Stomach (tissue), 4 donors: Measurements from ENCODE around the gene CXCL10.

Experiments used
- EP300 ChIP-seq: sonication (generic); formaldehyde crosslinking; IDR thresholded peaks from one replicate; pipeline ENCODE4 v1.6.1; 2017; ENCODE audit warnings: antibody characterized with exemption
- POLR2A ChIP-seq, 4 donors: fragments of 450-650 bp; IDR thresholded peaks; one replicate each; pipeline ENCODE4 v1.6.1; 2016; ENCODE audit warnings: antibody characterized with exemption in 4 of 4, control low read depth in 2 of 4, mild to moderate bottlenecking in 1 of 4, moderate library complexity in 1 of 4
- TF ChIP-seq, protein P1 (sequence below), 7 experiments: fragments of 450-650 bp in 4 of 7; fragments of 200-600 bp in 3 of 7; sonication (generic) in 3 of 7; IDR thresholded peaks; one replicate each; pipeline ENCODE4 v1.5.1; 2016 to 2019; ENCODE audit warnings: antibody characterized with exemption in 7 of 7, control low read depth in 2 of 7, mild to moderate bottlenecking in 1 of 7

DNA sequence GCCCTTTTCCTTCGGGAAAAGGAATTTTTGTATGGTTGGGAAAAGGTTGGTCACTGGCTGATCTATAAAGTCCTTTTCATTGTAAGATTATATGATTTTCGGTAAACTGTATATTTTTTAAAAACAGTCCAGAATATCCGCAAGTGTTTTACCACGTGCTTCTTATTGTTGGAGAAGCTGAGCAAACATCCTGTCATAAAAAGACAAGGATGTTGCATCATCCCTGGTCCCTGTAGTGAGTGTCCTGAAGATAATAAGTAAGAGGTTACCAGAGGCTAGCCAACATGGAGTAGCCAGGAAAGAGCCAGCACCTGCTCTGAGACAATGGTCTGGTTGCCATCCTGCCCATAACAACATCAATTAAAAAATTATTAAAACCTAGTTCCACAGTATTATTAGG lies 21.1 kb downstream of the CXCL10 start:
- TF ChIP-seq, protein P1, sequence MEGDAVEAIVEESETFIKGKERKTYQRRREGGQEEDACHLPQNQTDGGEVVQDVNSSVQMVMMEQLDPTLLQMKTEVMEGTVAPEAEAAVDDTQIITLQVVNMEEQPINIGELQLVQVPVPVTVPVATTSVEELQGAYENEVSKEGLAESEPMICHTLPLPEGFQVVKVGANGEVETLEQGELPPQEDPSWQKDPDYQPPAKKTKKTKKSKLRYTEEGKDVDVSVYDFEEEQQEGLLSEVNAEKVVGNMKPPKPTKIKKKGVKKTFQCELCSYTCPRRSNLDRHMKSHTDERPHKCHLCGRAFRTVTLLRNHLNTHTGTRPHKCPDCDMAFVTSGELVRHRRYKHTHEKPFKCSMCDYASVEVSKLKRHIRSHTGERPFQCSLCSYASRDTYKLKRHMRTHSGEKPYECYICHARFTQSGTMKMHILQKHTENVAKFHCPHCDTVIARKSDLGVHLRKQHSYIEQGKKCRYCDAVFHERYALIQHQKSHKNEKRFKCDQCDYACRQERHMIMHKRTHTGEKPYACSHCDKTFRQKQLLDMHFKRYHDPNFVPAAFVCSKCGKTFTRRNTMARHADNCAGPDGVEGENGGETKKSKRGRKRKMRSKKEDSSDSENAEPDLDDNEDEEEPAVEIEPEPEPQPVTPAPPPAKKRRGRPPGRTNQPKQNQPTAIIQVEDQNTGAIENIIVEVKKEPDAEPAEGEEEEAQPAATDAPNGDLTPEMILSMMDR (IDR thresholded peaks at IDR 0.05): no peak
- no peak for TF ChIP-seq EP300
- no peak for TF ChIP-seq POLR2A (IDR thresholded peaks at IDR 0.05)
